H9 (cell line): Measurements from ENCODE around the gene SIT1. TPM values are rescaled to one million over a fixed set of nuclear protein-coding genes. Genes with fewer than 3 reads are reported as not detected.

Experiments
- DNase-seq: peaks from one replicate; pipeline ENCODE4 v3.0.0-alpha.2; 2017
- H2AFZ ChIP-seq: one replicate; pipeline ENCODE4 v1.6.1; 2013; ENCODE audit warnings: mild to moderate bottlenecking, low read length, control low read depth, moderate library complexity
- H2AK5ac ChIP-seq: 2 replicates; pipeline ENCODE4 v1.6.1; 2013; ENCODE audit warnings: low read length, control low read depth, mixed read lengths; ENCODE audit not compliant: insufficient read length
- H2BK120ac ChIP-seq: one replicate; pipeline ENCODE4 v1.6.1; 2013; ENCODE audit warnings: low read depth, mild to moderate bottlenecking, low read length, control low read depth, inconsistent platforms; ENCODE audit not compliant: poor library complexity, severe bottlenecking
- H2BK12ac ChIP-seq: 2 replicates; pipeline ENCODE4 v1.6.1; 2013; ENCODE audit warnings: low read length, control low read depth, mixed read lengths, low read depth; ENCODE audit not compliant: insufficient read length
- H2BK15ac ChIP-seq: 2 replicates; pipeline ENCODE4 v1.6.1; 2013; ENCODE audit warnings: low read depth, low read length, control low read depth
- H2BK20ac ChIP-seq: one replicate; pipeline ENCODE4 v1.6.1; 2013; ENCODE audit warnings: low read depth, mild to moderate bottlenecking, low read length, control low read depth, inconsistent platforms; ENCODE audit not compliant: poor library complexity, severe bottlenecking
- H2BK5ac ChIP-seq: 2 replicates; pipeline ENCODE4 v1.6.1; 2013; ENCODE audit warnings: low read length, control low read depth, mixed read lengths; ENCODE audit not compliant: insufficient read length
- H3K14ac ChIP-seq: 2 replicates; pipeline ENCODE4 v1.6.1; 2013; ENCODE audit warnings: low read length, control low read depth; ENCODE audit not compliant: insufficient read depth
- H3K18ac ChIP-seq: 2 replicates; pipeline ENCODE4 v1.6.1; 2013; ENCODE audit warnings: low read depth, mild to moderate bottlenecking, mixed read lengths, low read length, control low read depth; ENCODE audit not compliant: insufficient read length
- H3K23ac ChIP-seq: 2 replicates; pipeline ENCODE4 v1.6.1; 2013; ENCODE audit warnings: low read length, control low read depth, mixed read lengths, low read depth; ENCODE audit not compliant: insufficient read length
- H3K23me2 ChIP-seq: 2 replicates; pipeline ENCODE4 v1.6.1; 2013; ENCODE audit warnings: low read depth, mild to moderate bottlenecking, mixed read lengths, low read length, control low read depth; ENCODE audit not compliant: insufficient read length, poor library complexity, severe bottlenecking
- H3K27ac ChIP-seq: 2 replicates; pipeline ENCODE4 v1.5.1; 2013; ENCODE audit warnings: low read length, control low read depth, mixed read lengths, low read depth; ENCODE audit not compliant: insufficient read length
- H3K27me3 ChIP-seq: 2 replicates; pipeline ENCODE4 v1.6.1; 2013; ENCODE audit warnings: low read length, control low read depth, inconsistent platforms; ENCODE audit not compliant: insufficient read depth
- H3K4ac ChIP-seq: 2 replicates; pipeline ENCODE4 v1.6.1; 2013; ENCODE audit warnings: low read depth, mild to moderate bottlenecking, control low read depth, inconsistent platforms, low read length, moderate library complexity
- H3K4me1 ChIP-seq: 2 replicates; pipeline ENCODE4 v1.6.1; 2013; ENCODE audit warnings: low read length, control low read depth, inconsistent platforms; ENCODE audit not compliant: insufficient read depth
- H3K4me2 ChIP-seq: 2 replicates; pipeline ENCODE4 v1.6.1; 2013; ENCODE audit warnings: low read length, control low read depth, mixed read lengths; ENCODE audit not compliant: insufficient read length, insufficient read depth
- H3K56ac ChIP-seq: 2 replicates; pipeline ENCODE4 v1.6.1; 2013; ENCODE audit warnings: low read depth, mild to moderate bottlenecking, mixed read lengths, low read length, control low read depth; ENCODE audit not compliant: insufficient read length
- H3K79me1 ChIP-seq: 2 replicates; pipeline ENCODE4 v1.6.1; 2013; ENCODE audit warnings: low read depth, mild to moderate bottlenecking, moderate library complexity, low read length, control low read depth, inconsistent platforms; ENCODE audit not compliant: insufficient read depth, poor library complexity, severe bottlenecking
- H3K79me2 ChIP-seq: 2 replicates; pipeline ENCODE4 v1.6.1; 2013; ENCODE audit warnings: low read length, control low read depth, inconsistent platforms; ENCODE audit not compliant: insufficient read depth
- H3K9ac ChIP-seq: 2 replicates; pipeline ENCODE4 v1.6.1; 2013; ENCODE audit warnings: low read length, control low read depth, mixed read lengths; ENCODE audit not compliant: insufficient read length; ENCODE audit errors: extremely low read depth
- H3K9me3 ChIP-seq: one replicate; pipeline ENCODE4 v1.6.1; 2013; ENCODE audit warnings: low read depth, low read length, inconsistent platforms; ENCODE audit not compliant: control insufficient read depth
- H3T11ph ChIP-seq: one replicate; pipeline ENCODE4 v1.6.1; 2013; ENCODE audit warnings: mild to moderate bottlenecking, low read length, control low read depth, inconsistent platforms
- H4K20me1 ChIP-seq: one replicate; pipeline ENCODE4 v1.6.1; 2013; ENCODE audit not compliant: control insufficient read depth, insufficient read length, insufficient read depth
- H4K5ac ChIP-seq: 2 replicates; pipeline ENCODE4 v1.6.1; 2013; ENCODE audit warnings: low read depth, mild to moderate bottlenecking, mixed read lengths, low read length, control low read depth; ENCODE audit not compliant: insufficient read length
- H4K8ac ChIP-seq: replicated peaks from 2 replicates; pipeline ENCODE4 v1.6.1; 2013; ENCODE audit warnings: low read length, control low read depth, mixed read lengths, low read depth; ENCODE audit not compliant: insufficient read length
- H4K91ac ChIP-seq: 2 replicates; pipeline ENCODE4 v1.6.1; 2013; ENCODE audit warnings: low read depth, mild to moderate bottlenecking, moderate library complexity, mixed read lengths, low read length, control low read depth; ENCODE audit not compliant: insufficient read length
- H3K27ac Mint-ChIP-seq, 3 experiments: 2 replicates in 2 of 3; 3 replicates in 1 of 3; pipeline ENCODE4 v1.8.0; 2020 to 2021; ENCODE audit warnings: mixed read lengths in 3 of 3, mild to moderate bottlenecking in 1 of 3, moderate library complexity in 1 of 3
- H3K27me3 Mint-ChIP-seq: 2 replicates; pipeline ENCODE4 v1.8.0; 2021; ENCODE audit warnings: low read depth, mild to moderate bottlenecking, moderate library complexity, mixed read lengths
- H3K36me3 Mint-ChIP-seq, 3 experiments: 2 replicates in 2 of 3; 3 replicates in 1 of 3; pipeline ENCODE4 v1.8.0; 2020 to 2021; ENCODE audit warnings: low read depth in 3 of 3, mixed read lengths in 3 of 3; ENCODE audit not compliant: insufficient read depth in 1 of 3
- H3K4me1 Mint-ChIP-seq, 2 experiments: 2 replicates each; pipeline ENCODE4 v1.8.0; 2020; ENCODE audit warnings: mixed read lengths in 2 of 2
- H3K4me3 Mint-ChIP-seq, 2 experiments: 2 replicates in 1 of 2; 3 replicates in 1 of 2; pipeline ENCODE4 v1.8.0; 2020 to 2021; ENCODE audit warnings: mild to moderate bottlenecking in 2 of 2, mixed read lengths in 2 of 2, moderate library complexity in 1 of 2
- H3K9me3 Mint-ChIP-seq, 2 experiments: 2 replicates in 1 of 2; 3 replicates in 1 of 2; pipeline ENCODE4 v1.8.0; 2020; ENCODE audit warnings: mild to moderate bottlenecking in 2 of 2, mixed read lengths in 2 of 2, moderate library complexity in 1 of 2
- CTCF ChIP-seq: fragments of 200-600 bp; sonication (generic); conservative IDR thresholded peaks from 3 replicates; pipeline ENCODE4 v1.8.0; 2021; ENCODE audit warnings: antibody characterized with exemption, mild to moderate bottlenecking
- WGBS: extraction: QIAGEN DNeasy Blood & Tissue Kit; methylation state at CpG from one replicate; pipeline ENCODE4 v1.1.7; 2013; ENCODE audit warnings: missing lambda C conversion rate, low lambda C conversion rate, mixed read lengths; ENCODE audit not compliant: insufficient read length; ENCODE audit errors: extremely low coverage; 5-methylcytosine and 5-hydroxymethylcytosine counted together
- total RNA-seq: library from RNA; stranded (reverse); gene quantifications from 2 replicates; pipeline ENCODE4 v1.2.1, GENCODE V29; 2021

The SIT1 gene
- total RNA-seq, 1 experiment from 2014 or later: 1.6 TPM

GRCh38 chr9:35675732-35676392 is 25.1 kb upstream of the SIT1 start:
- no peak overlapping the region for H3K56ac ChIP-seq
- Mint-ChIP-seq H3K9me3 (no peaks in the 10 kb centered on the region), H3K4me1 (peaks cover 10 to 26% of the 10 kb centered on the region in 2 experiments), H3K4me3 (peak overlapping the region; percentile 70 to 82), H3K27me3 (peaks cover 35% of the 10 kb centered on the region), H3K27ac (no peak overlapping the region), H3K36me3 (no peaks in the 10 kb centered on the region; a peak in 1 of 7 replicates)
- H4K20me1 ChIP-seq: no peaks in the 10 kb centered on the region
- H3K79me1 ChIP-seq: no peaks in the 10 kb centered on the region
- peak overlapping the region; percentile 25 for H3K9ac ChIP-seq
- WGBS: no CpG with 5 or more reads among the region's 51 CpGs
- peaks cover 3% of the 10 kb centered on the region; the same call in 1 of the 2 replicates for H3K27me3 ChIP-seq
- H3K23me2 ChIP-seq: no peaks in the 10 kb centered on the region
- H2AFZ ChIP-seq: no peak overlapping the region
- TF ChIP-seq CTCF: peak; percentile 21; the same call in 2 of the 3 replicates
- no peak overlapping the region for H3K27ac ChIP-seq
- H4K5ac ChIP-seq: no peak overlapping the region
- no peak overlapping the region for H2BK15ac ChIP-seq
- H3K4me1 ChIP-seq: no peaks in the 10 kb centered on the region; the same call in 1 of the 2 replicates
- no peak overlapping the region for H4K8ac ChIP-seq
- H3K9me3 ChIP-seq: no peaks in the 10 kb centered on the region
- H2BK20ac ChIP-seq: no peak overlapping the region
- no peak overlapping the region for H2BK5ac ChIP-seq
- H3K23ac ChIP-seq: no peak overlapping the region
- no peak overlapping the region for H4K91ac ChIP-seq
- H3K4me2 ChIP-seq: peak overlapping the region; percentile 58
- H3K14ac ChIP-seq: peak overlapping the region; percentile 84
- H3K4ac ChIP-seq: no peak overlapping the region; the same call in 1 of the 2 replicates
- DNase-seq: peak; percentile 93
- no peak overlapping the region for H2AK5ac ChIP-seq
- H3K18ac ChIP-seq: peak overlapping the region; percentile 86
- no peak overlapping the region for H2BK12ac ChIP-seq
- no peak overlapping the region for H3T11ph ChIP-seq
- H2BK120ac ChIP-seq: no peak overlapping the region
- no peaks in the 10 kb centered on the region for H3K79me2 ChIP-seq
